Effector CD8-positive, alpha-beta T cell (primary cell): Measurements from ENCODE around the gene FOXO6.

Experiments
- DNase-seq: peaks from one replicate; lab custom pipeline; 2025; lab: John Stamatoyannopoulos, UW

The FOXO6 gene

GRCh38 chr1:41404308-41404761 is 43.1 kb downstream of the FOXO6 start:
- no peak for DNase-seq

- DNase-seq: no peak
These were observed 46.5 kb downstream of the FOXO6 start for GRCh38 chr1:41407664-41408252.

GRCh38 chr1:41408691-41409090 is 47.5 kb downstream of the FOXO6 start:
- DNase-seq: no peak

GRCh38 chr1:41409825-41410224 is 48.6 kb downstream of the FOXO6 start:
- no peak for DNase-seq

- no peak for DNase-seq
These were observed 49.2 kb downstream of the FOXO6 start for GRCh38 chr1:41410462-41410861.

GRCh38 chr1:41411229-41411628 is 50.0 kb downstream of the FOXO6 start:
- DNase-seq: no peak

- DNase-seq: no peak
These were observed 51.5 kb downstream of the FOXO6 start for GRCh38 chr1:41412748-41413147.

- DNase-seq: no peak
These were observed 52.6 kb downstream of the FOXO6 start for GRCh38 chr1:41413748-41414281.

- no peak for DNase-seq
These were observed 53.1 kb downstream of the FOXO6 start for GRCh38 chr1:41414296-41414695.

- DNase-seq: no peak
These were observed 53.6 kb downstream of the FOXO6 start for GRCh38 chr1:41414716-41415306.

GRCh38 chr1:41416081-41416480 is 54.8 kb downstream of the FOXO6 start:
- no peak for DNase-seq

GRCh38 chr1:41416552-41417334 is 55.5 kb downstream of the FOXO6 start:
- peak; percentile 35 for DNase-seq

- DNase-seq: no peak
These were observed 56.1 kb downstream of the FOXO6 start for GRCh38 chr1:41417335-41417682.

GRCh38 chr1:41417746-41418145 is 56.5 kb downstream of the FOXO6 start:
- DNase-seq: no peak

- no peak for DNase-seq
These were observed 57.8 kb downstream of the FOXO6 start for GRCh38 chr1:41418857-41419583.

GRCh38 chr1:41419584-41420295 is 58.5 kb downstream of the FOXO6 start:
- DNase-seq: no peak

- DNase-seq: no peak
These were observed 59.1 kb downstream of the FOXO6 start for GRCh38 chr1:41420351-41420750.

- DNase-seq: no peak
These were observed 59.6 kb downstream of the FOXO6 start for GRCh38 chr1:41420860-41421259.

GRCh38 chr1:41422306-41422705 is 61.1 kb downstream of the FOXO6 start:
- no peak for DNase-seq

GRCh38 chr1:41423511-41424191 is 62.4 kb downstream of the FOXO6 start:
- DNase-seq: no peak

- no peak for DNase-seq
These were observed 63.4 kb downstream of the FOXO6 start for GRCh38 chr1:41424581-41425118.
